A673 (cell line): ENCODE data around the gene CALCOCO2. TPM values are rescaled to one million over a fixed set of nuclear protein-coding genes. Genes with fewer than 3 reads are reported as not detected.
A peak's percentile ranks its signal among the peaks of the same experiment; 100 is the strongest.

Experiments used
- BruUV-seq: library from RNA; stranded (reverse); fragments of 400-500 nt; replicated peaks from 2 replicates; lab custom pipeline; 2021; lab: Mats Ljungman, UMichigan
- CTCF ChIA-PET: fragments of 300-600 bp; sonication (Branson Sonifier 250); formaldehyde crosslinking; loops from one replicate; lab custom pipeline; 2022; ENCODE audit warnings: antibody characterized with exemption; lab: Charles Lee
- POLR2A ChIA-PET: fragments of 300-600 bp; sonication (Branson Sonifier 250); formaldehyde crosslinking; loops from one replicate; lab custom pipeline; 2022; ENCODE audit warnings: antibody characterized with exemption; ENCODE audit not compliant: low non-redundant PET; lab: Charles Lee
- DNase-seq: peaks from one replicate; pipeline ENCODE4 v3.0.0-alpha.2; 2015; ENCODE audit warnings: low spot score
- H3K27ac ChIP-seq: fragments of 200-600 bp; sonication (generic); 2 replicates; pipeline ENCODE4 v1.5.1; 2016; ENCODE audit warnings: mixed run types, low read depth, mild to moderate bottlenecking, mixed read lengths, antibody characterized with exemption, low read length; ENCODE audit not compliant: poor library complexity, severe bottlenecking
- H3K27me3 ChIP-seq: fragments of 200-600 bp; sonication (generic); replicated peaks from 2 replicates; pipeline ENCODE4 v1.6.1; 2017; ENCODE audit warnings: mixed run types, low read depth, mild to moderate bottlenecking, mixed read lengths, antibody characterized with exemption, low read length; ENCODE audit not compliant: insufficient read depth, poor library complexity
- H3K36me3 ChIP-seq: fragments of 200-600 bp; sonication (generic); 2 replicates; pipeline ENCODE4 v1.6.1; 2016; ENCODE audit warnings: mixed run types, mild to moderate bottlenecking, mixed read lengths, antibody characterized with exemption, low read length; ENCODE audit not compliant: insufficient read depth, poor library complexity, severe bottlenecking
- H3K4me1 ChIP-seq: fragments of 200-600 bp; sonication (generic); 2 replicates; pipeline ENCODE4 v1.6.1; 2017; ENCODE audit warnings: mixed run types, mild to moderate bottlenecking, mixed read lengths, antibody characterized with exemption, low read length; ENCODE audit not compliant: insufficient read depth, poor library complexity, severe bottlenecking
- H3K4me3 ChIP-seq: fragments of 200-600 bp; sonication (generic); 2 replicates; pipeline ENCODE4 v1.5.1; 2016; ENCODE audit warnings: low read depth, mixed run types, mild to moderate bottlenecking, mixed read lengths, low read length; ENCODE audit not compliant: poor library complexity, severe bottlenecking
- H3K9me3 ChIP-seq: fragments of 200-600 bp; sonication (generic); 2 replicates; pipeline ENCODE4 v1.6.1; 2016; ENCODE audit warnings: mixed run types, low read depth, mild to moderate bottlenecking, mixed read lengths, antibody characterized with exemption, low read length; ENCODE audit not compliant: poor library complexity, severe bottlenecking
- CTCF ChIP-seq: fragments of 300-800, 200-600 bp; sonication (generic); conservative IDR thresholded peaks from 2 replicates; pipeline ENCODE4 v1.5.1; 2017; ENCODE audit warnings: low read depth, mild to moderate bottlenecking, antibody characterized with exemption, low read length, moderate library complexity, mixed read lengths
- EZH2 ChIP-seq: fragments of 200-600 bp; sonication (generic); IDR thresholded peaks from 2 replicates; pipeline ENCODE4 v1.6.1; 2017; ENCODE audit warnings: borderline replicate concordance, low read depth, mild to moderate bottlenecking, mixed read lengths, antibody characterized with exemption, low read length; ENCODE audit not compliant: poor library complexity, severe bottlenecking
- intact Hi-C: fragments of 100-400 bp; cut with micrococcal nuclease; formaldehyde crosslinking; loops from one replicate; pipeline ENCODE4 v1.10.0; 2022; ENCODE audit not compliant: unreplicated experiment
- total RNA-seq: library from RNA; stranded (reverse); gene quantifications from 2 replicates; pipeline ENCODE4 v1.2.3, GENCODE V29; 2021

Gene CALCOCO2
- total RNA-seq, 1 experiment from 2014 or later: 88.4 TPM

- TSS peak; percentile 85 for BruUV-seq
- H3K9me3 ChIP-seq: no peaks in the 10 kb centered on the region
- TF ChIP-seq CTCF: no peak
- no peak for TF ChIP-seq EZH2
- ChIA-PET CTCF (interaction anchor here (0.7 to 1.5 kb wide), 2 partner anchors 23 to 156 kb away, joined by 4 to 8 read pairs; no protein-coding TSS in a partner anchor), POLR2A (interaction anchor here (1.7 kb wide), 1 partner anchor 15 kb away, joined by 7 read pairs; the partner anchor contains the start of gene ATP5MC1)
- H3K4me1 ChIP-seq: peaks cover 16% of the 10 kb centered on the region
- no peaks in the 10 kb centered on the region for H3K27me3 ChIP-seq
- peak overlapping the region; percentile 94 for H3K27ac ChIP-seq
- peak overlapping the region; percentile 89 for H3K4me3 ChIP-seq
- intact Hi-C loops: loop anchor here (10.0 kb wide), 1 partner anchor 287 kb away; no protein-coding TSS in a partner anchor
- DNase-seq: no peak
- peaks cover 30% of the 10 kb centered on the region for H3K36me3 ChIP-seq
Measured at GRCh38 chr17:48907713-48908046, 76.8 kb downstream of the CALCOCO2 start.

GRCh38 chr17:48908047-48908843, 77.4 kb downstream of the CALCOCO2 start, which contains the start of gene UBE2Z:
UBE2Z (plus strand) TSS chr17:48908407; CDS start chr17:48908504, 97 bp downstream.
- TF ChIP-seq EZH2: no peak
- TF ChIP-seq CTCF: peak; percentile 42
- peaks cover 36% of the 10 kb centered on the region for H3K36me3 ChIP-seq
- POLR2A ChIA-PET: interaction anchor here (0.6 to 1.7 kb wide), 2 partner anchors 13 to 16 kb away, joined by 3 to 7 read pairs; partner anchors contain the start of gene ATP5MC1
- peak within 1 kb of the TSS; percentile 89 for H3K4me3 ChIP-seq
- H3K27ac ChIP-seq: peak within 1 kb of the TSS; percentile 94
- peak; percentile 98 for DNase-seq
- no peaks in the 10 kb centered on the region for H3K27me3 ChIP-seq
- intact Hi-C loops: loop anchor here (10.0 kb wide), 1 partner anchor 287 kb away; no protein-coding TSS in a partner anchor
- no peaks in the 10 kb centered on the region for H3K9me3 ChIP-seq
- BruUV-seq: no TSS peak
- CTCF ChIA-PET: interaction anchor here (0.7 to 1.5 kb wide), 2 partner anchors 24 to 157 kb away, joined by 4 to 8 read pairs; no protein-coding TSS in a partner anchor
- peaks cover 16% of the 10 kb centered on the region for H3K4me1 ChIP-seq

DNA sequence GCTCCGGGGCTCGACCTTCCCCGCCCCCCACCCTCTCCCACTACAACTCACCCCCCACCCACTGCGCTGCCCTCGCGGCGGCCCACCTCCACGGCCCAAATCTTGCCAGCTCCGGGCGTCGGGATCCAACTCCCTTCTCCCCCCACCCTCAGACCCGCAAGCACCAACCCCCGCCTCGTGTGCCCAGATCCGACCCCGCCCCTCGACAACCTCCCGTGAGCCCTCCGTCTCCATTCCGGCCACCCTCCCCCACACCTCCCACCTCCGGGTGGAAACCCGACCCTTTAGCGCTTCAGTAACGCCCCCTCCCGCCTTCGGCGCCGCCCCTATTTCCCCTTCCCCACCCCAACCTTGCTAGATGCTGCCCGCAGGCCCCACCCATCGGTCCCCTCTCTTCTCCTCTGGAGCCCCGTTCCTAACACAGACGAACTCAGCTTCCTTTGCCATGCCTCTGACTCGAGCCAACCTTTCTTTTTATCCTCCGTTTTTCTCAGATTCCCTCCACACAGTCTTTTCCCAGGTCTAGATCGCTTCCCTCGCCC, 78.1 kb downstream of the CALCOCO2 start:
- CTCF ChIA-PET: interaction anchor here (0.7 to 1.5 kb wide), 2 partner anchors 24 to 882 kb away, joined by 6 to 8 read pairs; no protein-coding TSS in a partner anchor
- no peaks in the 10 kb centered on the region for H3K9me3 ChIP-seq
- H3K36me3 ChIP-seq: peaks cover 42% of the 10 kb centered on the region
- H3K27ac ChIP-seq: peak overlapping the region; percentile 94
- peak; percentile 97 for DNase-seq
- no TSS peak for BruUV-seq
- intact Hi-C loops: loop anchor here (10.0 kb wide), 1 partner anchor 286 kb away; no protein-coding TSS in a partner anchor
- peaks cover 16% of the 10 kb centered on the region for H3K4me1 ChIP-seq
- POLR2A ChIA-PET: interaction anchor here (0.6 to 1.7 kb wide), 2 partner anchors 12 to 16 kb away, joined by 3 to 7 read pairs; partner anchors contain the start of gene ATP5MC1
- no peaks in the 10 kb centered on the region for H3K27me3 ChIP-seq
- H3K4me3 ChIP-seq: peak overlapping the region; percentile 89
- TF ChIP-seq CTCF (no peak), EZH2 (no peak)
